Measurements from ENCODE around the gene MAPK1.
"Not testable (repeated sequence)": the region's sequence is repeated elsewhere in the genome, so short reads cannot be mapped to it uniquely, and the experiment has no call there.

MAPK1 gene

DNA sequence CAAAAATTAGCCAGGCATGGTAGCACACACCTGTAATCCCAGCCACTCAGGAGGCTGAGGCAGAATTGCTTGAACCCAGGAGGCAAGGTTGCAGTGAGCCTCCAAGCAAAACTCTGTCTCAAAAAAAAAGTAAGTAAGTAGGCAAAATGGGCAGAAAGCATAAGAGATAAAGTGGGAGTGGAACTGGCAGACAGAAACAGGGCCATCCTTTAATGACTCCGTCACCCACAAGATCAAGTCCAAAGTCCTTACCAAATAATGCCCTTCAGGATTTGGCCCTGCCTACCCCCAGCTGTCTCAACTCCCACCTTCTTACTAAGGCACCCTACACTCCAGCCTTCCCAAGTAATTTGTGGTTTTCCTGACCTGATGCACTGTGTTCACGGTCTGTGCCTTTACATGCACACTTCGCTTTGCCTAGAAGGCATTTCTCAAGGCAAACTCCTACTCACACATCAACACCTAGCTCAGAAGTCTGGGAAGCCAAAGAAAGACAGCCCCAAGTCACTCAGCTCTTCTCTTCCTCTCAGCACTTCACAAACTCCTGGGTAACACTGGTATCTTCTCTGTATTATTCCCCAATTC is 6.1 kb downstream of the MAPK1 start:
- Histone ChIP-seq H3K9me3 (ENCODE audit: control insufficient read depth, insufficient read depth, low read length) (no peaks in the 10 kb centered on the region), H3K4me1 (ENCODE audit: control insufficient read depth, insufficient read depth, low read length) (no peaks in the 10 kb centered on the region), H3K27me3 (ENCODE audit: control insufficient read depth, insufficient read depth, low read length) (no peaks in the 10 kb centered on the region), H3K36me3 (ENCODE audit: control insufficient read depth, insufficient read depth, low read length) (no peaks in the 10 kb centered on the region), H3K27ac (ENCODE audit: low read length) (no peak overlapping the region), H3K4me3 (ENCODE audit: low read length) (no peak overlapping the region)
- no CpG with 5 or more reads among the region's 3 CpGs for WGBS (ENCODE audit: insufficient coverage, insufficient read length)
- no peak for DNase-seq (ENCODE audit: low read depth, low spot score)

- H3K27me3 ChIP-seq (ENCODE audit: control insufficient read depth, insufficient read depth, low read length): no peaks in the 10 kb centered on the region
- no peaks in the 10 kb centered on the region for H3K9me3 ChIP-seq (ENCODE audit: control insufficient read depth, insufficient read depth, low read length)
- no peak overlapping the region for H3K4me3 ChIP-seq (ENCODE audit: low read length)
- H3K27ac ChIP-seq (ENCODE audit: low read length): no peak overlapping the region
- H3K4me1 ChIP-seq (ENCODE audit: control insufficient read depth, insufficient read depth, low read length): no peaks in the 10 kb centered on the region
- H3K36me3 ChIP-seq (ENCODE audit: control insufficient read depth, insufficient read depth, low read length): no peaks in the 10 kb centered on the region
- WGBS (ENCODE audit: insufficient coverage, insufficient read length): no CpG with 5 or more reads among the region's 4 CpGs
- no peak for DNase-seq (ENCODE audit: low read depth, low spot score)
Observed at GRCh38 chr22:21860491-21861039, 6.9 kb downstream of the MAPK1 start.

- DNase-seq (ENCODE audit: low read depth, low spot score): no peak
- no CpG with 5 or more reads among the region's 4 CpGs for WGBS (ENCODE audit: insufficient coverage, insufficient read length)
- H3K9me3 ChIP-seq (ENCODE audit: control insufficient read depth, insufficient read depth, low read length): no peaks in the 10 kb centered on the region
- H3K36me3 ChIP-seq (ENCODE audit: control insufficient read depth, insufficient read depth, low read length): no peaks in the 10 kb centered on the region
- no peak overlapping the region for H3K27ac ChIP-seq (ENCODE audit: low read length)
- H3K4me1 ChIP-seq (ENCODE audit: control insufficient read depth, insufficient read depth, low read length): no peaks in the 10 kb centered on the region
- H3K27me3 ChIP-seq (ENCODE audit: control insufficient read depth, insufficient read depth, low read length): no peaks in the 10 kb centered on the region
- H3K4me3 ChIP-seq (ENCODE audit: low read length): no peak overlapping the region
Observed at GRCh38 chr22:21858025-21858764, 9.2 kb downstream of the MAPK1 start.

DNA sequence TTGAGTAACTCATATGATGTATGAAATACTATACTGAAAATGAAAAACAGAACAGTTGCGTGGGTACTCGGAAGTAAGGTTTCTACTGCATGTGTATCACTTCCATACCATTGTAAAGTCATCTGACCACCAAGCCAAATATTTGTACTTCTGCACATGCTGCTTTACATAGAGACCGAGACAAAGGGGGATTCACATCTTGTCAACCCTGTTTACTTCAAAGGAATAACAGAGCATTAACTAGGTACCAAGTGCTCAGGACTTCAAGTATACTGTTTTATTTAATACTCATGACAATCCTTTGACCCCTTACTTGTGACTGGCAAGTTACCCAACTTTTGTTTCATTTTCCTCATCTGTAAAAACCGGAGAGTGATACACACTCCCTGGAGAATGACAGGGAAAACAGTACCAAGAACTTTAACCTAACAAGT is 9.9 kb downstream of the MAPK1 start:
- WGBS (ENCODE audit: insufficient coverage, insufficient read length): no CpG with 5 or more reads among the region's 4 CpGs

GRCh38 chr22:21856868-21857267 is 10.6 kb downstream of the MAPK1 start:
- H3K27me3 ChIP-seq (ENCODE audit: control insufficient read depth, insufficient read depth, low read length): no peaks in the 10 kb centered on the region
- H3K4me1 ChIP-seq (ENCODE audit: control insufficient read depth, insufficient read depth, low read length): no peaks in the 10 kb centered on the region
- no peaks in the 10 kb centered on the region for H3K9me3 ChIP-seq (ENCODE audit: control insufficient read depth, insufficient read depth, low read length)
- no peak overlapping the region for H3K27ac ChIP-seq (ENCODE audit: low read length)
- no peaks in the 10 kb centered on the region for H3K36me3 ChIP-seq (ENCODE audit: control insufficient read depth, insufficient read depth, low read length)
- H3K4me3 ChIP-seq (ENCODE audit: low read length): no peak overlapping the region
- DNase-seq (ENCODE audit: low read depth, low spot score): no peak
- WGBS (ENCODE audit: insufficient coverage, insufficient read length): no CpG with 5 or more reads among the region's 8 CpGs

More for the DNA sequence above, 9.9 kb downstream of the MAPK1 start:
- no peaks in the 10 kb centered on the region for H3K4me1 ChIP-seq (ENCODE audit: control insufficient read depth, insufficient read depth, low read length)
- no peaks in the 10 kb centered on the region for H3K36me3 ChIP-seq (ENCODE audit: control insufficient read depth, insufficient read depth, low read length)
- H3K9me3 ChIP-seq (ENCODE audit: control insufficient read depth, insufficient read depth, low read length): no peaks in the 10 kb centered on the region
- no peak overlapping the region for H3K4me3 ChIP-seq (ENCODE audit: low read length)
- no peak for DNase-seq (ENCODE audit: low read depth, low spot score)
- no peaks in the 10 kb centered on the region for H3K27me3 ChIP-seq (ENCODE audit: control insufficient read depth, insufficient read depth, low read length)
- H3K27ac ChIP-seq (ENCODE audit: low read length): no peak overlapping the region

GRCh38 chr22:21856197-21856596 is 11.2 kb downstream of the MAPK1 start:
- Histone ChIP-seq H3K4me1 (ENCODE audit: control insufficient read depth, insufficient read depth, low read length) (no peaks in the 10 kb centered on the region), H3K27ac (ENCODE audit: low read length) (no peak overlapping the region), H3K36me3 (ENCODE audit: control insufficient read depth, insufficient read depth, low read length) (no peaks in the 10 kb centered on the region), H3K9me3 (ENCODE audit: control insufficient read depth, insufficient read depth, low read length) (no peaks in the 10 kb centered on the region), H3K27me3 (ENCODE audit: control insufficient read depth, insufficient read depth, low read length) (no peaks in the 10 kb centered on the region), H3K4me3 (ENCODE audit: low read length) (no peak overlapping the region)
- WGBS (ENCODE audit: insufficient coverage, insufficient read length): 100% methylated on average over 2 of the region's 10 CpGs
- no peak for DNase-seq (ENCODE audit: low read depth, low spot score)

DNA sequence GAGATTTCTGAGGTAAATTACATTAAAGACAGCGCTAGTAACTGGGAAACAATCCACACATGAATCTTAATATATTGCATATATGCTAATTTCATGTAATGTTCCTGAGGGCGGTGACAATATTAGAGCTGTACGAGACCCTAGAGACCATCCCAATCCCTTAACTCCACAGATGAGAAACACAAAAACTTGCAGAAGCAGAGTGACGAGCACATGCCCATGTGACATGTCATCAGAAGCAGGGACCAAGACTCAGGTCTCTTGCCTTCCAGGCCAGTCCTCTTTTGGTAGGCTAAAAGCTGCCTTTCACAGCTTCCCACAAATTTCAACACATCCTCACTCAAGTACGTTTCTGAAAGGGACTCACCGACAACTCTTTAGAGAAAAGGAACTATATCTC is 11.8 kb downstream of the MAPK1 start:
- no CpG with 5 or more reads among the region's 6 CpGs for WGBS (ENCODE audit: insufficient coverage, insufficient read length)
- H3K4me3 ChIP-seq (ENCODE audit: low read length): no peak overlapping the region
- H3K4me1 ChIP-seq (ENCODE audit: control insufficient read depth, insufficient read depth, low read length): no peaks in the 10 kb centered on the region
- no peak for DNase-seq (ENCODE audit: low read depth, low spot score)
- no peak overlapping the region for H3K27ac ChIP-seq (ENCODE audit: low read length)
- H3K36me3 ChIP-seq (ENCODE audit: control insufficient read depth, insufficient read depth, low read length): no peaks in the 10 kb centered on the region
- no peaks in the 10 kb centered on the region for H3K9me3 ChIP-seq (ENCODE audit: control insufficient read depth, insufficient read depth, low read length)
- no peaks in the 10 kb centered on the region for H3K27me3 ChIP-seq (ENCODE audit: control insufficient read depth, insufficient read depth, low read length)

DNA sequence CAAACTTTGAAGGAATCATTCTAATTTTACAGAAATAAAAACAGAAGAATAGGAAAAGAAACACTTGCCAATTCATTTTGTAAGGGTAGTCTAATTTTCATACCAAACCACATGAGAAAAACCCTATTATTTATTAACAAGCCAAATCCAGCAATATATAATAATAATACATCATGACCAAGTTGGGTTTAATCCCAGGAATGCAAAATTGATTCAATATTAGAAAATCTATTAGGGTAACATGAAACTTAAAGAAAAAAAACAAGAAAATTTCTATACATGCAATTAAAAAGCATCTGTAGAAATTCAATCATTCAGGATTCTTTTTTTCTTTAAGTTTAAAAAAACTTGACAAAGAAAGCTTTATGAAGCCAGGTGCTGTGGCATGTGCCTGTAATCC is 16.8 kb downstream of the MAPK1 start:
- Histone ChIP-seq H3K9me3 (ENCODE audit: control insufficient read depth, insufficient read depth, low read length) (no peaks in the 10 kb centered on the region), H3K27me3 (ENCODE audit: control insufficient read depth, insufficient read depth, low read length) (no peaks in the 10 kb centered on the region), H3K4me1 (ENCODE audit: control insufficient read depth, insufficient read depth, low read length) (no peaks in the 10 kb centered on the region), H3K36me3 (ENCODE audit: control insufficient read depth, insufficient read depth, low read length) (no peaks in the 10 kb centered on the region), H3K4me3 (ENCODE audit: low read length) (no peak overlapping the region), H3K27ac (ENCODE audit: low read length) (no peak overlapping the region)
- DNase-seq (ENCODE audit: low read depth, low spot score): no peak

- WGBS (ENCODE audit: insufficient coverage, insufficient read length): no CpG with 5 or more reads among the region's 1 CpG
- DNase-seq (ENCODE audit: low read depth, low spot score): no peak
- H3K27ac ChIP-seq (ENCODE audit: low read length): no peak overlapping the region
- no peaks in the 10 kb centered on the region for H3K9me3 ChIP-seq (ENCODE audit: control insufficient read depth, insufficient read depth, low read length)
- no peaks in the 10 kb centered on the region for H3K4me1 ChIP-seq (ENCODE audit: control insufficient read depth, insufficient read depth, low read length)
- no peaks in the 10 kb centered on the region for H3K27me3 ChIP-seq (ENCODE audit: control insufficient read depth, insufficient read depth, low read length)
- no peaks in the 10 kb centered on the region for H3K36me3 ChIP-seq (ENCODE audit: control insufficient read depth, insufficient read depth, low read length)
- H3K4me3 ChIP-seq (ENCODE audit: low read length): no peak overlapping the region
Observed at GRCh38 chr22:21849489-21849888, 18.0 kb downstream of the MAPK1 start.

DNA sequence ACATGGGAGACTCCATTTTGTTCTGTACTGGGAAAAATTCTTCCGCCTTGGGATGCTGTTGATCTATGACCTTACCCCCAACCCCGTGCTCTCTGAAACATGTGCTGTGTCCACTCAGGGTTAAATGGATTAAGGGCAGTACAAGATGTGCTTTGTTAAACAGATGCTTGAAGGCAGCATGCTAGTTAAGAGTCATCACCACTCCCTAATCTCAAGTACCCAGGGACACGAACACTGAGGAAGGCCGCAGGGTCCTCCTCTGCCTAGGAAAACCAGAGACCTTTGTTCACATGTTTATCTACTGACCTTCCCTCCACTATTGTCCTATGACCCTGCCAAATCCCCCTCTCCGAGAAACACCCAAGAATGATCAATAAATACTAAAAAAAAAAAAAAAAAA is 19.4 kb downstream of the MAPK1 start:
- H3K36me3 ChIP-seq (ENCODE audit: control insufficient read depth, insufficient read depth, low read length); H3K4me3 ChIP-seq (ENCODE audit: low read length); DNase-seq (ENCODE audit: low read depth, low spot score); H3K27me3 ChIP-seq (ENCODE audit: control insufficient read depth, insufficient read depth, low read length); H3K27ac ChIP-seq (ENCODE audit: low read length); H3K4me1 ChIP-seq (ENCODE audit: control insufficient read depth, insufficient read depth, low read length); H3K9me3 ChIP-seq (ENCODE audit: control insufficient read depth, insufficient read depth, low read length): not testable (repeated sequence)
- WGBS (ENCODE audit: insufficient coverage, insufficient read length): no CpG with 5 or more reads among the region's 5 CpGs
